GM18870 (cell line): ENCODE results near the gene PLCXD3.

Experiments
- ATAC-seq: cut with Tn5 transposase; IDR thresholded peaks from one replicate; pipeline ENCODE4 v1.9.1; 2021; ENCODE audit warnings: moderate library complexity; ENCODE audit not compliant: unreplicated experiment

PLCXD3 gene

GRCh38 chr5:41510176-41510831, at the start of gene PLCXD3:
Gene PLCXD3, minus strand, starts transcription at chr5:41510601. Its CDS starts 75 bp downstream, at chr5:41510526.
- ATAC-seq = no peak

- ATAC-seq = no peak
Measured at GRCh38 chr5:41559184-41559583, 48.8 kb upstream of the PLCXD3 start.

- ATAC-seq = no peak
Measured at GRCh38 chr5:41558295-41558694, 47.9 kb upstream of the PLCXD3 start.

GRCh38 chr5:41547991-41548390, 37.6 kb upstream of the PLCXD3 start:
- no peak for ATAC-seq

- ATAC-seq = no peak
Measured at GRCh38 chr5:41542183-41542582, 31.8 kb upstream of the PLCXD3 start.

GRCh38 chr5:41539454-41539853, 29.1 kb upstream of the PLCXD3 start:
- no peak for ATAC-seq

GRCh38 chr5:41537581-41537980, 27.2 kb upstream of the PLCXD3 start:
- no peak for ATAC-seq

GRCh38 chr5:41532485-41532884, 22.1 kb upstream of the PLCXD3 start:
- ATAC-seq = no peak

GRCh38 chr5:41527201-41527779, 16.9 kb upstream of the PLCXD3 start:
- ATAC-seq = no peak

GRCh38 chr5:41526699-41527098, 16.3 kb upstream of the PLCXD3 start:
- ATAC-seq = no peak

- no peak for ATAC-seq
Measured at GRCh38 chr5:41524174-41524573, 13.8 kb upstream of the PLCXD3 start.

- no peak for ATAC-seq
Measured at GRCh38 chr5:41522193-41522786, 11.9 kb upstream of the PLCXD3 start.

- no peak for ATAC-seq
Measured at GRCh38 chr5:41519801-41520200, 9.4 kb upstream of the PLCXD3 start.

GRCh38 chr5:41517909-41518308, 7.5 kb upstream of the PLCXD3 start:
- ATAC-seq = no peak

- ATAC-seq = no peak
Measured at GRCh38 chr5:41511241-41511640, 840 bp upstream of the PLCXD3 start.

- ATAC-seq = no peak
Measured at GRCh38 chr5:41509399-41510175, 814 bp downstream of the PLCXD3 start.

GRCh38 chr5:41508696-41509398, 1.6 kb downstream of the PLCXD3 start:
- ATAC-seq = no peak

GRCh38 chr5:41508186-41508585, 2.2 kb downstream of the PLCXD3 start:
- ATAC-seq = no peak

GRCh38 chr5:41507501-41507900, 2.9 kb downstream of the PLCXD3 start:
- ATAC-seq = no peak

- no peak for ATAC-seq
Measured at GRCh38 chr5:41503860-41504259, 6.5 kb downstream of the PLCXD3 start.

GRCh38 chr5:41503310-41503709, 7.1 kb downstream of the PLCXD3 start:
- no peak for ATAC-seq
